Mucosa of descending colon (tissue), 3 donors: ENCODE results near the gene TMEM178A. TPM values are rescaled to one million over a fixed set of nuclear protein-coding genes. Genes with fewer than 3 reads are reported as not detected.

Experiments
- ATAC-seq: fragments of 200-7000 bp; cut with Tn5 transposase; one replicate; pipeline ENCODE4 v1.9.1; 2020; ENCODE audit warnings: mild to moderate bottlenecking, moderate library complexity
- DNase-seq, 3 donors: peaks; one replicate each; pipeline ENCODE4 v3.0.0-alpha.2; 2020
- H3K36me3 ChIP-seq: fragments of 200-600 bp; one replicate; pipeline ENCODE4 v1.8.0; 2021; ENCODE audit warnings: low read depth, mild to moderate bottlenecking
- H3K4me1 ChIP-seq: fragments of 200-600 bp; one replicate; pipeline ENCODE4 v1.8.0; 2021; ENCODE audit warnings: low read depth, mild to moderate bottlenecking
- H3K4me3 ChIP-seq: fragments of 200-600 bp; one replicate; pipeline ENCODE4 v1.8.0; 2021; ENCODE audit warnings: mild to moderate bottlenecking
- H3K9me3 ChIP-seq: fragments of 200-600 bp; one replicate; pipeline ENCODE4 v1.8.0; 2021; ENCODE audit warnings: mild to moderate bottlenecking
- CTCF ChIP-seq: fragments of 200-600 bp; IDR thresholded peaks from one replicate; pipeline ENCODE4 v1.8.0; 2022; ENCODE audit warnings: antibody characterized with exemption, mild to moderate bottlenecking
- intact Hi-C, 2 donors: fragments of 100-400 bp; cut with DNase I in 1 of 2; cut with micrococcal nuclease in 1 of 2; formaldehyde crosslinking; loops; one replicate each; pipeline versions ENCODE4 v1.11.0 to v1.11.1; 2022; cut with DNase I, micrococcal nuclease
- total RNA-seq, 3 donors: library from RNA; stranded (reverse); fragmentation: NEBNext Ultra II Directional in 2 of 3; extraction: Animal tissue kit (Norgen Biotek cat#: 25700) in 2 of 3; gene quantifications; one replicate each; pipeline versions ENCODE4 v1.2.1 to v1.2.4, GENCODE V29; 2021 to 2023
- donor health status: DM: no; HTN: no; CAD: no; lungs with moderate emphysema.
- donor health status: DM: no; HTN: no; CAD: no.
- donor health status: DM: no; HTN: yes; CAD: no.

Gene TMEM178A
- total RNA-seq, 3 donors from 2014 or later: 1.0 to 3.9 (median 1.2) TPM

- Histone ChIP-seq H3K4me3 (no peak overlapping the region), H3K9me3 (no peaks in the 10 kb centered on the region), H3K4me1 (no peaks in the 10 kb centered on the region), H3K36me3 (no peaks in the 10 kb centered on the region)
- intact Hi-C loops: no loop called here
- ATAC-seq: no peak
- no peak for DNase-seq
- TF ChIP-seq CTCF: no peak
These were observed 34.5 kb upstream of the TMEM178A start for GRCh38 chr2:39631256-39631655.

- Histone ChIP-seq H3K4me3 (no peak overlapping the region), H3K36me3 (no peaks in the 10 kb centered on the region), H3K4me1 (no peaks in the 10 kb centered on the region), H3K9me3 (no peaks in the 10 kb centered on the region)
- ATAC-seq: no peak
- no peak for DNase-seq
- no peak for TF ChIP-seq CTCF
- intact Hi-C loops: no loop called here
These were observed 34.0 kb upstream of the TMEM178A start for GRCh38 chr2:39631718-39632117.

- Histone ChIP-seq H3K4me1 (no peaks in the 10 kb centered on the region), H3K9me3 (no peaks in the 10 kb centered on the region), H3K36me3 (no peaks in the 10 kb centered on the region), H3K4me3 (no peak overlapping the region)
- TF ChIP-seq CTCF: no peak
- intact Hi-C loops: no loop called here
- DNase-seq (no peak), ATAC-seq (no peak)
These were observed 32.8 kb upstream of the TMEM178A start for GRCh38 chr2:39632876-39633275.

- ATAC-seq (no peak), DNase-seq (no peak)
- Histone ChIP-seq H3K9me3 (no peaks in the 10 kb centered on the region), H3K36me3 (no peaks in the 10 kb centered on the region), H3K4me1 (no peaks in the 10 kb centered on the region), H3K4me3 (no peak overlapping the region)
- intact Hi-C loops: no loop called here
- TF ChIP-seq CTCF: no peak
These were observed 29.4 kb upstream of the TMEM178A start for GRCh38 chr2:39636306-39636705.

- Histone ChIP-seq H3K4me3 (no peak overlapping the region), H3K36me3 (no peaks in the 10 kb centered on the region), H3K4me1 (no peaks in the 10 kb centered on the region), H3K9me3 (no peaks in the 10 kb centered on the region)
- no peak for TF ChIP-seq CTCF
- DNase-seq (no peak), ATAC-seq (no peak)
- intact Hi-C loops: no loop called here
These were observed 27.1 kb upstream of the TMEM178A start for GRCh38 chr2:39638581-39638980.

- no peak for DNase-seq
- Histone ChIP-seq H3K4me3 (no peak overlapping the region), H3K36me3 (no peaks in the 10 kb centered on the region), H3K4me1 (no peaks in the 10 kb centered on the region), H3K9me3 (no peaks in the 10 kb centered on the region)
- ATAC-seq: no peak
- intact Hi-C loops: no loop called here
- TF ChIP-seq CTCF: no peak
These were observed 25.6 kb upstream of the TMEM178A start for GRCh38 chr2:39640107-39640506.
